ENCODE results near the gene ATE1.

ATE1 gene

DNA sequence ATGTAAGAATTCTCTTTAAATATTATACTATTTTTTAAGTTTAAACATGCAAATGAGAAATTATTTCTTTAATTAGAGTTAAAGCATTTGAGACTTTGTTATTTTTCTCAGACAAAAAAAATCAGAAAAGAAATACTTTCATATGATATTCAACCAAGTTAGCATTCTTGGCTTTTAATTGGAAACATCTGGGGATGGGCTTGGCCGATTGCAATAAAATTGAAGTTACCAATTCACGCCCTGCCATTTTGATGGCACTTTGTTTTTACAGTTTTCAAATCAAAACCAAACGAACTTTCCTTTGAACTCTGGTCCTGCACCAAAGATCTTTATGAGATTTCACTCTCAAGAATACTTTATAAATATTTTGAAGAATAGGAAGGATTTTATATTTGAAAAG is 127.7 kb downstream of the ATE1 start:
- Histone ChIP-seq H3K27ac (ENCODE audit: low read depth, low read length, poor library complexity, severe bottlenecking) (no peak overlapping the region), H3K9me3 (ENCODE audit: low read length) (no peaks in the 10 kb centered on the region), H2AFZ (ENCODE audit: low read length) (no peak overlapping the region), H3K4me1 (ENCODE audit: insufficient read depth, low read length, severe bottlenecking) (no peaks in the 10 kb centered on the region), H3K4me2 (ENCODE audit: low read length) (no peak overlapping the region), H3K36me3 (ENCODE audit: insufficient read depth, low read length) (no peaks in the 10 kb centered on the region), H3K4me3 (ENCODE audit: low read depth, low read length, poor library complexity, severe bottlenecking) (no peak overlapping the region), H3K27me3 (ENCODE audit: insufficient read depth, low read length) (no peaks in the 10 kb centered on the region), H3K79me2 (ENCODE audit: insufficient read depth, low read length) (no peaks in the 10 kb centered on the region), H3K9ac (ENCODE audit: low read length) (no peak overlapping the region), H4K20me1 (ENCODE audit: insufficient read depth, low read length) (no peaks in the 10 kb centered on the region), H3F3A (ENCODE audit: insufficient read depth, low read length) (no peaks in the 10 kb centered on the region), H3K9me2 (ENCODE audit: low read depth, low read length) (no peaks in the 10 kb centered on the region)
- TF ChIP-seq, protein P1, sequence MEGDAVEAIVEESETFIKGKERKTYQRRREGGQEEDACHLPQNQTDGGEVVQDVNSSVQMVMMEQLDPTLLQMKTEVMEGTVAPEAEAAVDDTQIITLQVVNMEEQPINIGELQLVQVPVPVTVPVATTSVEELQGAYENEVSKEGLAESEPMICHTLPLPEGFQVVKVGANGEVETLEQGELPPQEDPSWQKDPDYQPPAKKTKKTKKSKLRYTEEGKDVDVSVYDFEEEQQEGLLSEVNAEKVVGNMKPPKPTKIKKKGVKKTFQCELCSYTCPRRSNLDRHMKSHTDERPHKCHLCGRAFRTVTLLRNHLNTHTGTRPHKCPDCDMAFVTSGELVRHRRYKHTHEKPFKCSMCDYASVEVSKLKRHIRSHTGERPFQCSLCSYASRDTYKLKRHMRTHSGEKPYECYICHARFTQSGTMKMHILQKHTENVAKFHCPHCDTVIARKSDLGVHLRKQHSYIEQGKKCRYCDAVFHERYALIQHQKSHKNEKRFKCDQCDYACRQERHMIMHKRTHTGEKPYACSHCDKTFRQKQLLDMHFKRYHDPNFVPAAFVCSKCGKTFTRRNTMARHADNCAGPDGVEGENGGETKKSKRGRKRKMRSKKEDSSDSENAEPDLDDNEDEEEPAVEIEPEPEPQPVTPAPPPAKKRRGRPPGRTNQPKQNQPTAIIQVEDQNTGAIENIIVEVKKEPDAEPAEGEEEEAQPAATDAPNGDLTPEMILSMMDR (IDR thresholded peaks at IDR 0.05; ENCODE audit: low read length): no peak
- no peak for TF ChIP-seq EZH2 (IDR thresholded peaks at IDR 0.05; ENCODE audit: borderline replicate concordance, low read length)

DNA sequence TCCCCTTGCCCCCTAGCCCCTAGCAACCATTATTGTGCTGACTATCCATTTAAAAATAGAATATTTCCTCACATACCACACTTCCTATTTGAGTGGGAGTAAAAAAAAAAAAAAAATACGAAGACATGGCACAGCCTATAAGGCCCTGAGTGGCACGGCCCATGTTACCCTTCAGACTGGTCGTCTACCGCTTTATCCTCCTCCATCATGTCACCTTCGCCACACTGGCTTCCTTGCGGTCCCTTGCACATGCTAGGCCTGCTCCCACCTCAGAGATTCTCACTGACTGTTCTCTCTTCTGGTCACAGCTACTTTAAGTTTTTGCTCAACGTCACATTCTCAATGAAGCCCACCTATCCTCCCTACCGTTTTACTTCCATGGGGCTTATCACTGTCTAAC is 130.3 kb downstream of the ATE1 start:
- H3K79me2 ChIP-seq (ENCODE audit: insufficient read depth, low read length): no peaks in the 10 kb centered on the region
- no peak overlapping the region for H3K9ac ChIP-seq (ENCODE audit: low read length)
- TF ChIP-seq, protein P1 (IDR thresholded peaks at IDR 0.05; ENCODE audit: low read length): no peak
- TF ChIP-seq EZH2 (IDR thresholded peaks at IDR 0.05; ENCODE audit: borderline replicate concordance, low read length): no peak
- no peaks in the 10 kb centered on the region for H3K4me1 ChIP-seq (ENCODE audit: insufficient read depth, low read length, severe bottlenecking)
- H3K4me3 ChIP-seq (ENCODE audit: low read depth, low read length, poor library complexity, severe bottlenecking): no peak overlapping the region
- H3F3A ChIP-seq (ENCODE audit: insufficient read depth, low read length): no peaks in the 10 kb centered on the region
- H3K36me3 ChIP-seq (ENCODE audit: insufficient read depth, low read length): no peaks in the 10 kb centered on the region
- H2AFZ ChIP-seq (ENCODE audit: low read length): no peak overlapping the region
- H3K27ac ChIP-seq (ENCODE audit: low read depth, low read length, poor library complexity, severe bottlenecking): no peak overlapping the region
- H3K4me2 ChIP-seq (ENCODE audit: low read length): no peak overlapping the region
- no peaks in the 10 kb centered on the region for H3K27me3 ChIP-seq (ENCODE audit: insufficient read depth, low read length)
- H4K20me1 ChIP-seq (ENCODE audit: insufficient read depth, low read length): no peaks in the 10 kb centered on the region
- H3K9me2 ChIP-seq (ENCODE audit: low read depth, low read length): no peaks in the 10 kb centered on the region
- no peaks in the 10 kb centered on the region for H3K9me3 ChIP-seq (ENCODE audit: low read length)

DNA sequence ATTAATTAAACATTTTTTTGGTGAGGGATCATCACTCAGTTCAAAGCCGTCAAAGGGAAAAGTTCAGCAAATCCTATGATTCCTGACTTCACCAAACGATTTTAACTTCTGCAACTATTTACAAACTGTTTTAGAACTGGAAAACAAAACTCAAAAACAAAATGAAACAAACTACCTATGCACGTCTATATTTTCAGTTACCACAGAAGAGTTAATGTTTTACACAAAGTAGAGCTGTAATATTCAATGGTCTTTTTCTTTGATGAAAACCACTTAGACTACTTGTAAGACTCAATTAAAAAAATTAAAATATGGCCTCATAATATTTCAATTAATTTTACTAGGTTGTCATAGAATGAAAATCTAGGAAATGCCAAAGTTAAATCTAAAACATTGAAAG is 131.5 kb downstream of the ATE1 start:
- Histone ChIP-seq H3K9ac (ENCODE audit: low read length) (no peak overlapping the region), H2AFZ (ENCODE audit: low read length) (no peak overlapping the region), H4K20me1 (ENCODE audit: insufficient read depth, low read length) (no peaks in the 10 kb centered on the region), H3K4me2 (ENCODE audit: low read length) (no peak overlapping the region), H3K4me3 (ENCODE audit: low read depth, low read length, poor library complexity, severe bottlenecking) (no peak overlapping the region), H3K36me3 (ENCODE audit: insufficient read depth, low read length) (0 out of 2 replicates have a peak, but pooled peaks cover 5% of the 10 kb centered on the region), H3K9me3 (ENCODE audit: low read length) (no peaks in the 10 kb centered on the region), H3K79me2 (ENCODE audit: insufficient read depth, low read length) (no peaks in the 10 kb centered on the region), H3F3A (ENCODE audit: insufficient read depth, low read length) (no peaks in the 10 kb centered on the region), H3K27me3 (ENCODE audit: insufficient read depth, low read length) (no peaks in the 10 kb centered on the region), H3K4me1 (ENCODE audit: insufficient read depth, low read length, severe bottlenecking) (no peaks in the 10 kb centered on the region), H3K9me2 (ENCODE audit: low read depth, low read length) (no peaks in the 10 kb centered on the region), H3K27ac (ENCODE audit: low read depth, low read length, poor library complexity, severe bottlenecking) (no peak overlapping the region)
- TF ChIP-seq, protein P1 (IDR thresholded peaks at IDR 0.05; ENCODE audit: low read length): no peak
- no peak for TF ChIP-seq EZH2 (IDR thresholded peaks at IDR 0.05; ENCODE audit: borderline replicate concordance, low read length)

All from OCI-LY1 (cell line).